Raji (cell line): Measurements from ENCODE around the gene WRAP73.

ENCODE experiments used
- POLR2A ChIP-seq: IDR thresholded peaks from 2 replicates; pipeline ENCODE4 v1.6.1; 2011; ENCODE audit warnings: low read depth, low read length, control low read depth; ENCODE audit not compliant: insufficient read depth

Gene WRAP73

GRCh38 chr1:3623441-3624199 lies 26.3 kb downstream of the WRAP73 start:
- no peak for TF ChIP-seq POLR2A

- no peak for TF ChIP-seq POLR2A
Measured at GRCh38 chr1:3620708-3621107, 29.2 kb downstream of the WRAP73 start.

GRCh38 chr1:3618881-3619671 lies 30.8 kb downstream of the WRAP73 start:
- TF ChIP-seq POLR2A: no peak

GRCh38 chr1:3618531-3618880 lies 31.4 kb downstream of the WRAP73 start:
- no peak for TF ChIP-seq POLR2A

- TF ChIP-seq POLR2A: no peak
Measured at GRCh38 chr1:3617806-3618345, 32.0 kb downstream of the WRAP73 start.

GRCh38 chr1:3616861-3617260 lies 33.0 kb downstream of the WRAP73 start:
- TF ChIP-seq POLR2A: no peak

GRCh38 chr1:3614755-3615742 lies 34.9 kb downstream of the WRAP73 start:
- no peak for TF ChIP-seq POLR2A

GRCh38 chr1:3612123-3612522 lies 37.8 kb downstream of the WRAP73 start:
- TF ChIP-seq POLR2A: no peak

- no peak for TF ChIP-seq POLR2A
Measured at GRCh38 chr1:3611170-3612019, 38.5 kb downstream of the WRAP73 start, which contains the start of gene MEGF6. Gene MEGF6 (minus strand): TSS chr1:3611508. CDS start chr1:3611268, 240 bp downstream.

GRCh38 chr1:3610527-3611169 lies 39.3 kb downstream of the WRAP73 start:
- TF ChIP-seq POLR2A: no peak

GRCh38 chr1:3609769-3610526 lies 40.0 kb downstream of the WRAP73 start:
- no peak for TF ChIP-seq POLR2A

- TF ChIP-seq POLR2A: no peak
Measured at GRCh38 chr1:3609016-3609768, 40.7 kb downstream of the WRAP73 start.
